GM23338 (cell line): ENCODE data around the gene CNTNAP2. TPM values are rescaled to one million over a fixed set of nuclear protein-coding genes. Genes with fewer than 3 reads are reported as not detected.

Experiments used
- ATAC-seq: fragments of 200-7000 bp; cut with Tn5 transposase; 3 replicates; pipeline ENCODE4 v1.9.1; 2020
- DNase-seq: peaks from one replicate; pipeline ENCODE4 v3.0.0-alpha.2; 2015; ENCODE audit warnings: low spot score
- H2AFZ ChIP-seq: fragments of 200-600 bp; sonication (generic); 2 replicates; pipeline ENCODE4 v1.8.0; 2016; ENCODE audit warnings: antibody characterized with exemption, mild to moderate bottlenecking, moderate library complexity
- H3F3A ChIP-seq: fragments of 200-600 bp; sonication (generic); replicated peaks from 2 replicates; pipeline ENCODE4 v1.8.0; 2017; ENCODE audit warnings: antibody characterized with exemption, mixed run types, low read depth
- H3K27ac ChIP-seq: fragments of 200-600 bp; sonication (generic); 2 replicates; pipeline ENCODE4 v1.6.1; 2016; ENCODE audit warnings: low read depth
- H3K27me3 ChIP-seq: fragments of 200-600 bp; sonication (generic); 2 replicates; pipeline ENCODE4 v1.8.0; 2016; ENCODE audit warnings: mild to moderate bottlenecking, mixed run types, moderate library complexity; ENCODE audit not compliant: insufficient read depth
- H3K36me3 ChIP-seq: fragments of 200-600 bp; sonication (generic); 2 replicates; pipeline ENCODE4 v1.8.0; 2016; ENCODE audit warnings: mild to moderate bottlenecking; ENCODE audit not compliant: insufficient read depth
- H3K4me1 ChIP-seq: fragments of 200-600 bp; sonication (generic); 2 replicates; pipeline ENCODE4 v1.8.0; 2016; ENCODE audit warnings: mild to moderate bottlenecking, moderate library complexity; ENCODE audit not compliant: insufficient read depth
- H3K4me2 ChIP-seq: fragments of 200-600 bp; sonication (generic); 2 replicates; pipeline ENCODE4 v1.7.1; 2017; ENCODE audit warnings: mixed run types
- H3K4me3 ChIP-seq: fragments of 200-600 bp; sonication (generic); 2 replicates; pipeline ENCODE4 v1.6.1; 2016; ENCODE audit warnings: mixed run types
- H3K79me2 ChIP-seq: fragments of 200-600 bp; sonication (generic); replicated peaks from 2 replicates; pipeline ENCODE4 v1.8.0; 2017; ENCODE audit warnings: mild to moderate bottlenecking; ENCODE audit not compliant: insufficient read depth
- H3K9me2 ChIP-seq: fragments of 200-600 bp; sonication (generic); 2 replicates; pipeline ENCODE4 v1.8.0; 2017; ENCODE audit not compliant: insufficient read depth
- H4K20me1 ChIP-seq: fragments of 200-600 bp; sonication (generic); replicated peaks from 2 replicates; pipeline ENCODE4 v1.8.0; 2017; ENCODE audit warnings: mild to moderate bottlenecking; ENCODE audit not compliant: insufficient read depth
- H3K27ac Mint-ChIP-seq: 2 replicates; pipeline ENCODE4 v1.8.0; 2020; ENCODE audit warnings: inconsistent platforms, mild to moderate bottlenecking, moderate library complexity, mixed read lengths
- H3K27me3 Mint-ChIP-seq: 3 replicates; pipeline ENCODE4 v1.8.0; 2022; ENCODE audit warnings: low read depth, mild to moderate bottlenecking, moderate library complexity, mixed read lengths, inconsistent platforms; ENCODE audit not compliant: insufficient read depth, poor library complexity
- H3K36me3 Mint-ChIP-seq: 3 replicates; pipeline ENCODE4 v1.8.0; 2021; ENCODE audit warnings: low read depth, mild to moderate bottlenecking, inconsistent platforms, moderate library complexity, mixed read lengths
- H3K4me1 Mint-ChIP-seq: 3 replicates; pipeline ENCODE4 v1.8.0; 2020; ENCODE audit warnings: mild to moderate bottlenecking, inconsistent platforms, mixed read lengths
- H3K4me3 Mint-ChIP-seq: 3 replicates; pipeline ENCODE4 v1.8.0; 2021; ENCODE audit warnings: moderate library complexity, mild to moderate bottlenecking, inconsistent platforms, mixed read lengths
- H3K9me3 Mint-ChIP-seq: 3 replicates; pipeline ENCODE4 v1.8.0; 2020; ENCODE audit warnings: moderate library complexity, mild to moderate bottlenecking, inconsistent platforms, mixed read lengths
- EZH2 ChIP-seq: fragments of 200-600 bp; sonication (generic); IDR thresholded peaks from one replicate; pipeline ENCODE4 v1.8.0; 2017; ENCODE audit warnings: antibody characterized with exemption, mild to moderate bottlenecking, low read depth; ENCODE audit not compliant: unreplicated experiment
- EZH2phosphoT487 ChIP-seq: fragments of 200-600 bp; sonication (generic); IDR thresholded peaks from one replicate; pipeline ENCODE4 v1.8.1; 2018; ENCODE audit warnings: antibody characterized with exemption; ENCODE audit not compliant: unreplicated experiment
- JUNB ChIP-seq: IDR thresholded peaks from one replicate; pipeline ENCODE4 v1.6.1; 2016; ENCODE audit warnings: antibody characterized with exemption; ENCODE audit not compliant: unreplicated experiment
- NANOG ChIP-seq: IDR thresholded peaks from 2 replicates; pipeline ENCODE4 v1.6.1; 2016; ENCODE audit warnings: antibody characterized with exemption, borderline replicate concordance
- REST ChIP-seq: IDR thresholded peaks from one replicate; pipeline ENCODE4 v1.6.1; 2018; ENCODE audit warnings: antibody characterized with exemption; ENCODE audit not compliant: unreplicated experiment
- ZNF462 ChIP-seq: fragments of 250-450 bp; sonication (Bioruptor Pico); IDR thresholded peaks from 2 replicates; pipeline ENCODE4 v1.5.0; 2020; ENCODE audit warnings: mild to moderate bottlenecking, moderate library complexity
- polyA plus RNA-seq: library from polyadenylated mRNA; unstranded; fragments of >200 nt; fragmentation: Nextera tagmentation; extraction: Ambion mirVana; gene quantifications from 2 replicates; pipeline ENCODE4 v1.2.1, GENCODE V29; 2016
- total RNA-seq: library from RNA; depleted of rRNA; stranded (reverse); fragments of >200 nt; shearing (Covaris generic); gene quantifications from 2 replicates; pipeline ENCODE4 v1.2.3, GENCODE V29; 2014

CNTNAP2 gene
- total and polyA plus RNA-seq, 2 experiments from 2014 or later, result 38.2 to 61.3 TPM

GRCh38 chr7:147999962-148000361, 1883.4 kb downstream of the CNTNAP2 start (continued):
- TF ChIP-seq ZNF462 (CRISPR knock-in tag) (peak; percentile 96), JUNB (no peak)

- no peaks in the 10 kb centered on the region for H3K36me3 ChIP-seq
- DNase-seq (peak; percentile 29), ATAC-seq (peak; percentile 45; the same call in 2 of the 3 replicates)
- H3K9me3 Mint-ChIP-seq, result peaks cover 10% of the 10 kb centered on the region; the same call in 1 of the 3 replicates
- H3K79me2 ChIP-seq, result no peaks in the 10 kb centered on the region
- no peaks in the 10 kb centered on the region for H4K20me1 ChIP-seq
- no peaks in the 10 kb centered on the region for H3K27me3 ChIP-seq
- no peak overlapping the region for H3K4me2 ChIP-seq
- H2AFZ ChIP-seq, result no peak overlapping the region
- no peak overlapping the region for H3K27ac ChIP-seq
- H3K4me1 ChIP-seq, result no peaks in the 10 kb centered on the region
- peaks cover 1% of the 10 kb centered on the region for H3K27me3 Mint-ChIP-seq
- no peaks in the 10 kb centered on the region for H3K9me2 ChIP-seq
- H3K4me1 Mint-ChIP-seq, result peaks cover 9% of the 10 kb centered on the region
- no peaks in the 10 kb centered on the region for H3K36me3 Mint-ChIP-seq
- H3K27ac Mint-ChIP-seq, result no peak overlapping the region
- H3K4me3 Mint-ChIP-seq, result no peak overlapping the region
- no peak overlapping the region for H3K4me3 ChIP-seq
- no peaks in the 10 kb centered on the region for H3F3A ChIP-seq
- 0 out of 2 replicates have a peak, but pooled peaks have one; percentile 46 for TF ChIP-seq ZNF462 (CRISPR knock-in tag)
- TF ChIP-seq JUNB, result no peak
- TF ChIP-seq REST, result no peak
- no peak for TF ChIP-seq NANOG
- TF ChIP-seq EZH2, result no peak
- TF ChIP-seq EZH2phosphoT487, result no peak
These were observed 1895.2 kb downstream of the CNTNAP2 start for GRCh38 chr7:148011753-148012152.
